ENCODE results near the gene PPP3R1. TPM values are rescaled to one million over a fixed set of nuclear protein-coding genes. Genes with fewer than 3 reads are reported as not detected.

Gene PPP3R1
- polyA plus RNA-seq, 2 of the 4 experiments (the other 2 are of a cell fraction) = 27.3 to 55.1 TPM

- TF ChIP-seq RAD21 (conservative IDR thresholded peaks at IDR 0.05 in 1 of 2, IDR thresholded peaks at IDR 0.05 in 1 of 2) (no peak), ZFP36 (IDR thresholded peaks at IDR 0.05; ENCODE audit: borderline replicate concordance, partially characterized antibody) (no peak), GATA3 (IDR thresholded peaks at IDR 0.05; ENCODE audit: borderline replicate concordance) (no peak), ZSCAN20 (CRISPR knock-in tag; IDR thresholded peaks at IDR 0.05) (no peak), POLR2AphosphoS2 (conservative IDR thresholded peaks at IDR 0.05; ENCODE audit: low read length) (no peak), ELK1 (IDR thresholded peaks at IDR 0.05; ENCODE audit: low read depth, low read length) (no peak), BHLHE40 (IDR thresholded peaks at IDR 0.05; ENCODE audit: low read depth, low read length) (no peak), CEBPB (IDR thresholded peaks at IDR 0.05) (no peak)
- TF ChIP-seq, protein P1, sequence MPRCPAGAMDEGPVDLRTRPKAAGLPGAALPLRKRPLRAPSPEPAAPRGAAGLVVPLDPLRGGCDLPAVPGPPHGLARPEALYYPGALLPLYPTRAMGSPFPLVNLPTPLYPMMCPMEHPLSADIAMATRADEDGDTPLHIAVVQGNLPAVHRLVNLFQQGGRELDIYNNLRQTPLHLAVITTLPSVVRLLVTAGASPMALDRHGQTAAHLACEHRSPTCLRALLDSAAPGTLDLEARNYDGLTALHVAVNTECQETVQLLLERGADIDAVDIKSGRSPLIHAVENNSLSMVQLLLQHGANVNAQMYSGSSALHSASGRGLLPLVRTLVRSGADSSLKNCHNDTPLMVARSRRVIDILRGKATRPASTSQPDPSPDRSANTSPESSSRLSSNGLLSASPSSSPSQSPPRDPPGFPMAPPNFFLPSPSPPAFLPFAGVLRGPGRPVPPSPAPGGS (IDR thresholded peaks at IDR 0.05) = no peak
- TF ChIP-seq, protein P2, sequence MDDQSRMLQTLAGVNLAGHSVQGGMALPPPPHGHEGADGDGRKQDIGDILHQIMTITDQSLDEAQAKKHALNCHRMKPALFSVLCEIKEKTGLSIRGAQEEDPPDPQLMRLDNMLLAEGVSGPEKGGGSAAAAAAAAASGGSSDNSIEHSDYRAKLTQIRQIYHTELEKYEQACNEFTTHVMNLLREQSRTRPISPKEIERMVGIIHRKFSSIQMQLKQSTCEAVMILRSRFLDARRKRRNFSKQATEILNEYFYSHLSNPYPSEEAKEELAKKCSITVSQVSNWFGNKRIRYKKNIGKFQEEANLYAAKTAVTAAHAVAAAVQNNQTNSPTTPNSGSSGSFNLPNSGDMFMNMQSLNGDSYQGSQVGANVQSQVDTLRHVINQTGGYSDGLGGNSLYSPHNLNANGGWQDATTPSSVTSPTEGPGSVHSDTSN (IDR thresholded peaks at IDR 0.05) = no peak
- CTCF ChIA-PET = interaction anchor here (0.7 to 5.2 kb wide), 4 partner anchors 11 to 50 kb away, joined by 3 to 36 read pairs (median 4); no protein-coding TSS in a partner anchor
- no peaks in the 10 kb centered on the region for H3K9me3 ChIP-seq
- POLR2A ChIA-PET = interaction anchor here (0.7 kb wide), 1 partner anchor 9 kb away, joined by 6 read pairs; no protein-coding TSS in a partner anchor
- WGBS (ENCODE audit: missing lambda C conversion rate) = 92% methylated on average over 8 of the region's 8 CpGs
- no peak for DNase-seq (ENCODE audit: low read depth in 1 of 2, low spot score in 1 of 2)
- H3K4me2 ChIP-seq = no peak overlapping the region
- no peak overlapping the region for H3K4me3 ChIP-seq
- no peak for ATAC-seq
- no peak overlapping the region for H3K27ac ChIP-seq
- no peak for FAIRE-seq
- H3K4me1 ChIP-seq = no peaks in the 10 kb centered on the region
These were observed 79.2 kb downstream of the PPP3R1 start for GRCh38 chr2:68172990-68173700.

- Histone ChIP-seq H3K27ac (no peak overlapping the region), H3K4me3 (no peak overlapping the region), H3K4me1 (no peaks in the 10 kb centered on the region), H3K9me3 (no peaks in the 10 kb centered on the region), H3K4me2 (no peak overlapping the region)
- ATAC-seq (no peak), DNase-seq (ENCODE audit: low read depth in 1 of 2, low spot score in 1 of 2) (no peak), FAIRE-seq (no peak)
- CTCF ChIA-PET = interaction anchor here (1.2 to 1.5 kb wide), 2 partner anchors 11 to 24 kb away, joined by 4 read pairs; no protein-coding TSS in a partner anchor
- TF ChIP-seq TFCP2L1 (CRISPR knock-in tag; IDR thresholded peaks at IDR 0.05) = no peak
- TF ChIP-seq, protein P3, sequence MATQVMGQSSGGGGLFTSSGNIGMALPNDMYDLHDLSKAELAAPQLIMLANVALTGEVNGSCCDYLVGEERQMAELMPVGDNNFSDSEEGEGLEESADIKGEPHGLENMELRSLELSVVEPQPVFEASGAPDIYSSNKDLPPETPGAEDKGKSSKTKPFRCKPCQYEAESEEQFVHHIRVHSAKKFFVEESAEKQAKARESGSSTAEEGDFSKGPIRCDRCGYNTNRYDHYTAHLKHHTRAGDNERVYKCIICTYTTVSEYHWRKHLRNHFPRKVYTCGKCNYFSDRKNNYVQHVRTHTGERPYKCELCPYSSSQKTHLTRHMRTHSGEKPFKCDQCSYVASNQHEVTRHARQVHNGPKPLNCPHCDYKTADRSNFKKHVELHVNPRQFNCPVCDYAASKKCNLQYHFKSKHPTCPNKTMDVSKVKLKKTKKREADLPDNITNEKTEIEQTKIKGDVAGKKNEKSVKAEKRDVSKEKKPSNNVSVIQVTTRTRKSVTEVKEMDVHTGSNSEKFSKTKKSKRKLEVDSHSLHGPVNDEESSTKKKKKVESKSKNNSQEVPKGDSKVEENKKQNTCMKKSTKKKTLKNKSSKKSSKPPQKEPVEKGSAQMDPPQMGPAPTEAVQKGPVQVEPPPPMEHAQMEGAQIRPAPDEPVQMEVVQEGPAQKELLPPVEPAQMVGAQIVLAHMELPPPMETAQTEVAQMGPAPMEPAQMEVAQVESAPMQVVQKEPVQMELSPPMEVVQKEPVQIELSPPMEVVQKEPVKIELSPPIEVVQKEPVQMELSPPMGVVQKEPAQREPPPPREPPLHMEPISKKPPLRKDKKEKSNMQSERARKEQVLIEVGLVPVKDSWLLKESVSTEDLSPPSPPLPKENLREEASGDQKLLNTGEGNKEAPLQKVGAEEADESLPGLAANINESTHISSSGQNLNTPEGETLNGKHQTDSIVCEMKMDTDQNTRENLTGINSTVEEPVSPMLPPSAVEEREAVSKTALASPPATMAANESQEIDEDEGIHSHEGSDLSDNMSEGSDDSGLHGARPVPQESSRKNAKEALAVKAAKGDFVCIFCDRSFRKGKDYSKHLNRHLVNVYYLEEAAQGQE (IDR thresholded peaks at IDR 0.05) = no peak
- TF ChIP-seq, protein P2 (IDR thresholded peaks at IDR 0.05) = no peak
- TF ChIP-seq, protein P4, sequence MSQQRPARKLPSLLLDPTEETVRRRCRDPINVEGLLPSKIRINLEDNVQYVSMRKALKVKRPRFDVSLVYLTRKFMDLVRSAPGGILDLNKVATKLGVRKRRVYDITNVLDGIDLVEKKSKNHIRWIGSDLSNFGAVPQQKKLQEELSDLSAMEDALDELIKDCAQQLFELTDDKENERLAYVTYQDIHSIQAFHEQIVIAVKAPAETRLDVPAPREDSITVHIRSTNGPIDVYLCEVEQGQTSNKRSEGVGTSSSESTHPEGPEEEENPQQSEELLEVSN (IDR thresholded peaks at IDR 0.05; ENCODE audit: borderline replicate concordance, low read depth) = no peak
- no peak for TF ChIP-seq CBX8 (IDR thresholded peaks at IDR 0.05)
- no peak for TF ChIP-seq RCOR1 (IDR thresholded peaks at IDR 0.05; ENCODE audit: low read depth, low read length)
- no peak for TF ChIP-seq ESRRA (IDR thresholded peaks at IDR 0.05; ENCODE audit: borderline replicate concordance, low read length)
- TF ChIP-seq EHF (CRISPR knock-in tag; IDR thresholded peaks at IDR 0.05) = no peak
- TF ChIP-seq SREBF2 (IDR thresholded peaks at IDR 0.05) = no peak
- TF ChIP-seq TP53 (CRISPR knock-in tag; IDR thresholded peaks at IDR 0.05) = no peak
- TF ChIP-seq HOXB13 (CRISPR knock-in tag; IDR thresholded peaks at IDR 0.05; ENCODE audit: low read depth) = no peak
- POLR2A ChIA-PET = no interaction called here
- 91% methylated on average over 2 of the region's 2 CpGs for WGBS (ENCODE audit: missing lambda C conversion rate)
These were observed 79.8 kb downstream of the PPP3R1 start for GRCh38 chr2:68172521-68172920.
